Kidney epithelial cell (primary cell): ENCODE data around the gene HLA-F. TPM values are rescaled to one million over a fixed set of nuclear protein-coding genes. Genes with fewer than 3 reads are reported as not detected.

Experiments
- DNase-seq: peaks from one replicate; pipeline ENCODE4 v3.0.0-alpha.2; 2010; ENCODE audit warnings: low read depth
- H3K27me3 ChIP-seq: 2 replicates; pipeline ENCODE4 v1.6.0; 2011; ENCODE audit warnings: low read length; ENCODE audit not compliant: control insufficient read depth, insufficient read depth
- H3K36me3 ChIP-seq: 2 replicates; pipeline ENCODE4 v1.5.1; 2011; ENCODE audit warnings: low read length; ENCODE audit not compliant: control insufficient read depth, insufficient read depth
- H3K4me3 ChIP-seq: 2 replicates; pipeline ENCODE4 v1.5.1; 2011; ENCODE audit warnings: low read depth, mild to moderate bottlenecking, control low read depth, low read length
- CTCF ChIP-seq: IDR thresholded peaks from 2 replicates; pipeline ENCODE4 v1.5.1; 2011; ENCODE audit warnings: mild to moderate bottlenecking, moderate library complexity, low read length, control low read depth, inconsistent platforms; ENCODE audit not compliant: insufficient read depth, poor library complexity, severe bottlenecking
- total RNA-seq: library from RNA; depleted of rRNA; stranded (reverse); fragments of >200 nt; gene quantifications from 2 replicates; pipeline ENCODE4 v1.2.3, GENCODE V29; 2015

The HLA-F gene
- total RNA-seq, 1 donor from 2014 or later, result 9.0 TPM

- Histone ChIP-seq H3K36me3 (no peaks in the 10 kb centered on the region), H3K27me3 (no peaks in the 10 kb centered on the region), H3K4me3 (no peak overlapping the region)
- no peak for TF ChIP-seq CTCF
- DNase-seq, result no peak
Observed at GRCh38 chr6:29739136-29739881, 16.1 kb downstream of the HLA-F start.

GRCh38 chr6:29739882-29740261 lies 16.6 kb downstream of the HLA-F start:
- DNase-seq, result no peak
- no peak for TF ChIP-seq CTCF
- no peaks in the 10 kb centered on the region for H3K36me3 ChIP-seq
- H3K4me3 ChIP-seq, result no peak overlapping the region
- H3K27me3 ChIP-seq, result no peaks in the 10 kb centered on the region

- Histone ChIP-seq H3K27me3 (no peaks in the 10 kb centered on the region), H3K4me3 (no peak overlapping the region), H3K36me3 (no peaks in the 10 kb centered on the region)
- no peak for DNase-seq
- no peak for TF ChIP-seq CTCF
Observed at GRCh38 chr6:29741592-29741991, 18.4 kb downstream of the HLA-F start.

GRCh38 chr6:29742127-29742526 lies 18.9 kb downstream of the HLA-F start:
- Histone ChIP-seq H3K27me3 (no peaks in the 10 kb centered on the region), H3K36me3 (no peaks in the 10 kb centered on the region), H3K4me3 (no peak overlapping the region)
- no peak for TF ChIP-seq CTCF
- DNase-seq, result no peak

GRCh38 chr6:29743025-29743424 lies 19.8 kb downstream of the HLA-F start:
- no peak for TF ChIP-seq CTCF

GRCh38 chr6:29743568-29743967 lies 20.3 kb downstream of the HLA-F start:
- no peaks in the 10 kb centered on the region for H3K36me3 ChIP-seq
- TF ChIP-seq CTCF, result no peak
- no peak for DNase-seq
- no peak overlapping the region for H3K4me3 ChIP-seq
- no peaks in the 10 kb centered on the region for H3K27me3 ChIP-seq

More at GRCh38 chr6:29743025-29743424, 19.8 kb downstream of the HLA-F start:
- DNase-seq, result no peak
- no peaks in the 10 kb centered on the region for H3K27me3 ChIP-seq
- H3K4me3 ChIP-seq, result no peak overlapping the region
- H3K36me3 ChIP-seq, result no peaks in the 10 kb centered on the region
